Small intestine (tissue), 7 donors: ENCODE results near the gene TARBP2. TPM values are rescaled to one million over a fixed set of nuclear protein-coding genes. Genes with fewer than 3 reads are reported as not detected.

Source experiments
- DNase-seq, 2 donors: peaks; one replicate each; pipeline versions ENCODE4 v3.0.0 to v3.0.0-alpha.2; 2013
- FAIRE-seq: peaks from 2 replicates; lab custom pipeline; 2012; peaks lifted over from hg19 to GRCh38; lab: Jason Lieb, UNC
- H3K27ac ChIP-seq, 3 donors: one replicate each; pipeline ENCODE4 v1.5.1; 2013; ENCODE audit warnings: low read length in 2 of 3, mild to moderate bottlenecking in 2 of 3, control low read depth in 1 of 3, inconsistent platforms in 1 of 3, low read depth in 1 of 3, moderate library complexity in 1 of 3
- H3K27me3 ChIP-seq, 3 donors: one replicate each; pipeline ENCODE4 v1.6.1; 2013; ENCODE audit warnings: low read length in 3 of 3, inconsistent platforms in 1 of 3; ENCODE audit not compliant: control insufficient read depth in 3 of 3, insufficient read depth in 3 of 3
- H3K36me3 ChIP-seq, 3 donors: one replicate each; pipeline ENCODE4 v1.6.1; 2013; ENCODE audit warnings: low read length in 3 of 3, inconsistent platforms in 1 of 3, low read depth in 1 of 3, mild to moderate bottlenecking in 1 of 3, moderate library complexity in 1 of 3; ENCODE audit not compliant: control insufficient read depth in 3 of 3, insufficient read depth in 2 of 3
- H3K4me1 ChIP-seq, 3 donors: one replicate each; pipeline ENCODE4 v1.6.1; 2013; ENCODE audit warnings: low read length in 2 of 3, inconsistent platforms in 1 of 3, low read depth in 1 of 3, mild to moderate bottlenecking in 1 of 3, moderate library complexity in 1 of 3; ENCODE audit not compliant: control insufficient read depth in 3 of 3, insufficient read depth in 2 of 3
- H3K4me3 ChIP-seq, 3 donors: one replicate each; pipeline ENCODE4 v1.5.1; 2013; ENCODE audit warnings: low read length in 3 of 3, control low read depth in 1 of 3, inconsistent platforms in 1 of 3, low read depth in 1 of 3, mild to moderate bottlenecking in 1 of 3, moderate library complexity in 1 of 3
- H3K9me3 ChIP-seq, 2 donors: one replicate each; pipeline ENCODE4 v1.6.1; 2013; ENCODE audit warnings: low read depth in 1 of 2, low read length in 1 of 2; ENCODE audit not compliant: control insufficient read depth in 2 of 2, insufficient read depth in 1 of 2
- WGBS, 3 donors: extraction: QIAGEN DNeasy Blood & Tissue Kit; methylation state at CpG; one replicate each; pipeline ENCODE4 v1.1.7; 2013; 5-methylcytosine and 5-hydroxymethylcytosine counted together
- polyA plus RNA-seq, 4 donors: library from polyadenylated mRNA; stranded (reverse) in 3 of 4; unstranded in 1 of 4; fragments of 200-250 nt in 3 of 4; fragments of 120-200 nt in 1 of 4; gene quantifications; one replicate each; pipeline versions ENCODE4 v1.2.1 to v1.2.3, GENCODE V29; 2013
- donor health status: healthy with polysubstance abuse.
- donor health status: control.
- donor health status: control.
- donor health status: Bipolar disorder and iron deficiency.
- donor health status: healthy.

The TARBP2 gene
- polyA plus RNA-seq, 4 donors = 18.9 to 31.0 (median 26.9) TPM

GRCh38 chr12:53502331-53502730, 1.2 kb downstream of the TARBP2 start:
- peaks cover 4 to 27% (median 5%) of the 10 kb centered on the region in 3 donors for H3K4me1 ChIP-seq
- peaks cover 0 to 3% (median 0%) of the 10 kb centered on the region in 3 donors for H3K27me3 ChIP-seq
- peak overlapping the region in 1 of 3 donors; percentile 61 for H3K4me3 ChIP-seq
- DNase-seq (no peak), FAIRE-seq (no peak)
- WGBS, 3 donors = 71 to 80% (median 79%) methylated on average over 9 of the region's 9 CpGs
- H3K36me3 ChIP-seq = peaks cover 0 to 46% (median 0%) of the 10 kb centered on the region in 3 donors
- H3K9me3 ChIP-seq = no peaks in the 10 kb centered on the region
- peak overlapping the region in 1 of 3 donors; percentile 98 for H3K27ac ChIP-seq

- DNase-seq = no peak
- Histone ChIP-seq H3K27ac (no peak overlapping the region), H3K27me3 (peaks cover 0 to 3% (median 0%) of the 10 kb centered on the region in 3 donors)
These were observed 2.1 kb downstream of the TARBP2 start for GRCh38 chr12:53502983-53503728.

GRCh38 chr12:53504004-53504920, 3.2 kb downstream of the TARBP2 start:
- H3K27me3 ChIP-seq = no peaks in the 10 kb centered on the region
- no peak for DNase-seq
- H3K27ac ChIP-seq = no peak overlapping the region
- no peaks in the 10 kb centered on the region for H3K9me3 ChIP-seq
- H3K36me3 ChIP-seq = peaks cover 0 to 59% (median 0%) of the 10 kb centered on the region in 3 donors
- 80 to 85% (median 83%) methylated on average over 14 of the region's 14 CpGs for WGBS, 3 donors
- H3K4me3 ChIP-seq = no peak overlapping the region
- no peak for FAIRE-seq
- peaks cover 4 to 22% (median 5%) of the 10 kb centered on the region in 3 donors for H3K4me1 ChIP-seq

More at GRCh38 chr12:53502983-53503728, 2.1 kb downstream of the TARBP2 start:
- H3K4me3 ChIP-seq = no peak overlapping the region
- 81 to 88% (median 85%) methylated on average over 10 of the region's 10 CpGs for WGBS, 3 donors
- peaks cover 0 to 52% (median 0%) of the 10 kb centered on the region in 3 donors for H3K36me3 ChIP-seq
- H3K9me3 ChIP-seq = no peaks in the 10 kb centered on the region
- no peak for FAIRE-seq
- H3K4me1 ChIP-seq = peaks cover 4 to 27% (median 5%) of the 10 kb centered on the region in 3 donors

GRCh38 chr12:53505086-53505485, 4.0 kb downstream of the TARBP2 start:
- Histone ChIP-seq H3K27me3 (no peaks in the 10 kb centered on the region), H3K36me3 (peaks cover 0 to 61% (median 0%) of the 10 kb centered on the region in 3 donors), H3K4me1 (peaks cover 4 to 15% (median 5%) of the 10 kb centered on the region in 3 donors), H3K9me3 (no peaks in the 10 kb centered on the region), H3K27ac (no peak overlapping the region), H3K4me3 (no peak overlapping the region)
- DNase-seq = no peak
- 85 to 90% (median 86%) methylated on average over 10 of the region's 10 CpGs for WGBS, 3 donors
- no peak for FAIRE-seq

- Histone ChIP-seq H3K4me1 (peaks cover 4 to 12% (median 5%) of the 10 kb centered on the region in 3 donors), H3K27ac (no peak overlapping the region), H3K4me3 (no peak overlapping the region), H3K27me3 (no peaks in the 10 kb centered on the region), H3K9me3 (no peaks in the 10 kb centered on the region), H3K36me3 (peaks cover 0 to 68% (median 0%) of the 10 kb centered on the region in 3 donors)
- FAIRE-seq (no peak), DNase-seq (no peak)
- 81 to 86% (median 86%) methylated on average over 19 of the region's 19 CpGs for WGBS, 3 donors
These were observed 4.7 kb downstream of the TARBP2 start for GRCh38 chr12:53505555-53506449.

- Histone ChIP-seq H3K4me3 (no peak overlapping the region), H3K27me3 (no peaks in the 10 kb centered on the region), H3K9me3 (no peaks in the 10 kb centered on the region), H3K4me1 (peaks cover 4 to 12% (median 5%) of the 10 kb centered on the region in 3 donors), H3K27ac (no peak overlapping the region), H3K36me3 (peaks cover 0 to 69% (median 0%) of the 10 kb centered on the region in 3 donors)
- FAIRE-seq (no peak), DNase-seq (no peak)
- WGBS, 3 donors = 50 to 60% (median 58%) methylated on average over 2 of the region's 2 CpGs
These were observed 5.3 kb downstream of the TARBP2 start for GRCh38 chr12:53506450-53506785.

GRCh38 chr12:53506881-53507602, 6.0 kb downstream of the TARBP2 start, which contains the start of gene NPFF:
Gene NPFF (minus strand): TSS chr12:53507484. CDS start chr12:53507474, 10 bp downstream.
- Histone ChIP-seq H3K27me3 (no peaks in the 10 kb centered on the region), H3K36me3 (peaks cover 0 to 74% (median 1%) of the 10 kb centered on the region in 3 donors), H3K27ac (no peak within 1 kb of the TSS), H3K4me1 (peaks cover 0 to 5% (median under 1%) of the 10 kb centered on the region in 3 donors), H3K4me3 (no peak within 1 kb of the TSS), H3K9me3 (no peaks in the 10 kb centered on the region)
- 91 to 92% (median 91%) methylated on average over 9 of the region's 9 CpGs for WGBS, 3 donors
- FAIRE-seq = no peak
- DNase-seq = no peak
